ENCODE measurements around the gene NMNAT3. TPM values are rescaled to one million over a fixed set of nuclear protein-coding genes. Genes with fewer than 3 reads are reported as not detected.

Gene NMNAT3
- total RNA-seq, 2 donors from 2014 or later = 4.3 to 4.9 TPM

DNA sequence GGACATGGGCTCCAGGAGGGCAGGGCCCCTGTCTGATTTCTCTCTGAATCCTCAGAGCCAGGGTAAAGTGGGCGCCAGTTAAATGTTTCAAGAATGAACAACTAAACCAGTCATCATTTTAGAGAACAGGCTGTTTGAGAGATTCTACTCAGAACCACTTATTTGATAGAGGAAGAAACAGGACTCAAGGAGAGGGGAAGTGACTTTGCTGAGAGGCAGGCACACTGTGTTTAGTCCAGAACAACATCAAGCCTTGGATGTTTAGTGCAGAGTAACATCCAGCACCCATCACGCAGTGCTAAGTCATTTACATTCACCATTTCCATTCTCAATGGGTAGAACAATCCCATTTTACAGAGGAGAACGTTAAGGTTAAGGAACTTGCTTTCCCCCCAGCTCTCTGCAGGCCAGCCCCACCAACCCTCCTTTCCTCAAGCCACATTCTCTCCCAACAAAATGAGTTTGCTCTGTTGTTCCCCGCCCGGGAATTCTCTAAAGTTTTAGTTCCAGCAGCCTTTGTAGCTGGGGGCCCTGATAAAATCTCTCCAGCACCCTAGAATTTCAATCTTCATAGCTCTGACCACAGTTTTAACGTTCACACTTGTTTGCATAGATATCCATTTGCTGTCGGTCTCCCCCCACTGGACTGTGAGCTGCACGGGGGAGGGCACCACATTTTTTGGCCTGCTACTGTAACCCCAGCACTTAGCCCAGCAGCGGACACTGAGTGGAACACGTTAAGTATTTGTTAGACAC is 962 bp downstream of the NMNAT3 start:
- intact Hi-C loops (cut with DNase I) = no loop called here
- no peak for DNase-seq (ENCODE audit: low spot score)

DNA sequence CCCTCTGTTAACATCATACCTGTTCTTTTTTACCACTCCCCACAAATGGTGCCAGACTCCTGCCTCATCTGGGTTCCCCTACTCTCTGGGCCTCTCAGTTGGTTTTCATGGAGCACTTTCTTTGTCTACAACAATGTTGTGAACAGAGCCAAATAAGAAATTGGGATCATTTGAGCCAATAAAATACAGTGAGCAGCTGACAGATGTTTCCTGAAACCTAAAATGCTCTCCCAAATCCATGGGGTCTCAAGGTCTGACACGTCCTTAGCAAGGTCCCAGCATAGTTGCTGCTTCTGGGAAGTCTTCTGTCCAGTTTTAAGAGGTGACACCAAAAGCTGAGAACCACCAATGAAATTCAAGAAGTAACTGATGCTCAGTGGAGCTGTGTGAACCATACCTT is 1.7 kb downstream of the NMNAT3 start:
- intact Hi-C loops (cut with DNase I) = no loop called here
- DNase-seq (ENCODE audit: low spot score) = no peak

DNA sequence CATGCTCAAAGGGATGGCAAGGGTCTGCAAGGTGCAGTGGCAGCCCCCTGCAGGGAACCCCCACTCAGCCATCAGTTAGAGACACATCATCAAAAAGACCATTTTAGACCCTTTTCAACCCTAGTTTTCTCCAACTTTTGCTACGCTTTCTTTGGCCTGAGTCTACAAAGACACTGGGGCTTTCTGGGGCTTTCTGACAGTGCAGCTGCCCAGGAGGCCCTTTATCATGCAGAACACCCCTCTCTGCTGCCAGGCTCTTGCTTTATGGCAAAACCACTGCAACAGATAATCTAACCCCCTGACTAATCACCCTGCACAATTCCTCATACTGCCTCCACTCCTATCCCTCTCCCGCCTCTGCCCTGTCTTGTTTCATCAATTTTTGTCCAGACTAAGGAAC is 2.4 kb downstream of the NMNAT3 start:
- DNase-seq (ENCODE audit: low spot score) = no peak
- intact Hi-C loops (cut with DNase I) = no loop called here

DNA sequence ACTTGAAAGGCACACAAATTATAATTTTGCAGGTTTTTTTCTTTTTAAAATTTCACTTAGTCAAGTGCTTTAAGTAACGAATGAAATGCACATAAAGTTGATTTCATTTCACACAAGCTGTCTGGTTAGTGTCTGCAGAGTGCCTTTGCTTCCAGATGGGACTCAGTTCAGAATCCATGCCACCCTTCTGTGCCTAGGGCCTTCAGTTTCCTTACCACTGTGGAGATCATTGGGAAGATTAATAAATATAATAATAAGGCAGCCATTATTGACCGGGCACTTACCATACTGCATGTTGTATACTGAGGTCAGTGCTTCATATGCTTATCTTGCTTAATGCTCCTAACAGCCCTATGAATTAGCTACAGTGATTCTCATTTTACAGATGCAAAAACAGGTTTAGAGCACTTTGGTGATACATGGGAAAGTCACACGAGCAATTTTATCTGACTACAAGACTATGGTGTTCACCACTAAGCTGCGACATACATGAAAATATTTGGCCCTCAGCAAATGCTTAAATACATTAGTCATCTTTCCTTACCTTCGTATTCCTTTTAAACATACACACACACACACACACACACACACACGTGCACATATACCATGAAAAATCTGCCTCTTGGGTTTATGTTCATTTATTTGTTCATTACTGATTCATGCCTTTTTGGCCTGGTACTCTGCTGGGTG is 3.1 kb downstream of the NMNAT3 start:
- intact Hi-C loops (cut with DNase I) = no loop called here
- DNase-seq (ENCODE audit: low spot score) = no peak

DNA sequence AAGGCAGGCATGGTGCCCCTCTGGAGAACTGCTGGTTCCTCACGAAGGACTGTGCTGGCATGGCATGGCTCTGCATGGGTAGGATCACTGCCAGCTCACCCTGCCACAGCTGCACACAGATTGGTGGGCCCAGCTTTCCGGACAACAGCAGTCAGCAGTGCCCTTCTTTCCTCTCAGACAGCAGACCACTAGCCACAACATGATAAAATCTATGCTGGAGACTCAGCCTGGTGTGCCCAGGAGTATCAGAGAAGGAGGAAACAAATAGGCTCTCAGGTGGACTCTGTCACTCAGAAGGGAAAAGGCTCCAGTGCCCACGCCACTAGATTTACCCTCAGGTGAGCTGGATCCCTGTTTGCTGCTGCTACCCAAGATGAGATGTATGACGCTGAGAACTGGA is 4.9 kb downstream of the NMNAT3 start:
- no peak for DNase-seq (ENCODE audit: low spot score)
- intact Hi-C loops (cut with DNase I) = no loop called here

DNA sequence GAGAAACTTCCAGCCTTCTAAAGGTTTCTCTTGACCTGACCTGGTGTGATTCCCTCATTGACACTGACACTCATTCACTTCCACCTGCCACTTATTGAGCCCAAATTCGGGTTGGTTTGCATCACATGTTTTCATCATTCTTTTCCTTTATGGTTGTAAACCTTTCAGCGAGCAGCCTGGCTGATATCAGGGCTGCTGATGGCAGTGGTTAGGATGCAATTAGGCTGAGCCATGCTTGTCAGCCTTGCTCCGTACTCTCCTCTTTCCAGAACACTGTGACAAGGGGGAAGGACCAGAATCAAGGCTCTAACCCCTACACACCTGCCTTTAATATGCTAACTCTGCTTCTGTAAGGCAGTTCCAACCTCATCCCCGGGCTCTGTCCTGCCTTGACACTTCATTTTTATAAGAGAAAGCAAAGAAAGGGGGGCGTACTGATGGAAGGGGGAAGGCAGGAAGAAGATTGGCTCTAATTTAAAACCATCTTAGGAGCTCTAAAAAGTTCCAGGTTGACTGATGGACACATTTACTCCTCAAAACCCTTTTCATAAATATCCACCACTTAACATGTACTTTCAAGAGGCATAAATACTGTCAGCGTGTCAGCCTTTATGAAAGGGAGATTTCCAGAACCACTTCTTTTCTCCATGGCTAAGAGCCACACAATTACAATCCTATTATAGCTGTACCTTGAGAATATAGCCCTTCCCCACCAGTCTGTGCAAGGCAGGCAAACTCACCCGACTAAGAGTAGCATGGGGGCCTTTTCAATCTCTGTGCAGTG is 5.7 kb downstream of the NMNAT3 start:
- intact Hi-C loops (cut with DNase I) = no loop called here
- DNase-seq (ENCODE audit: low spot score) = no peak

DNA sequence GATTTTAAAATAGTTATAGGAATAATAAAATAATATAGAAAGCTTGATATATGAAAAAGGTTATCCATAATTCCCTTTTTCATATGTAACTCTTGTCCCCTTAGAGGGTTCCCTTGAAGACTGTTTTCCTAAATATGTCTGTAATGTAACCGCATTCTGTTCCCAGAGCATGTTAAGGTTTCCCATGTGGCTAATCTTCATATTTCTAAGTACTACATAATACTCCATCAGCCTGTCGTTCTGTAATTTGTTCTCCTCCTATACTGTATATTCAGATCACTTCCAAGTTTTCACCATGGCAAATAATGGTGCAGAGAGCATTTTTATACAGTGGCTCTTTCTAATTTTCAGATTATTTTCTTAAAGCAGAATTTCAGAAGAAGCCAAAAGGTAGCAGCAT is 6.7 kb downstream of the NMNAT3 start:
- DNase-seq (ENCODE audit: low spot score) = no peak
- intact Hi-C loops (cut with DNase I) = no loop called here

DNA sequence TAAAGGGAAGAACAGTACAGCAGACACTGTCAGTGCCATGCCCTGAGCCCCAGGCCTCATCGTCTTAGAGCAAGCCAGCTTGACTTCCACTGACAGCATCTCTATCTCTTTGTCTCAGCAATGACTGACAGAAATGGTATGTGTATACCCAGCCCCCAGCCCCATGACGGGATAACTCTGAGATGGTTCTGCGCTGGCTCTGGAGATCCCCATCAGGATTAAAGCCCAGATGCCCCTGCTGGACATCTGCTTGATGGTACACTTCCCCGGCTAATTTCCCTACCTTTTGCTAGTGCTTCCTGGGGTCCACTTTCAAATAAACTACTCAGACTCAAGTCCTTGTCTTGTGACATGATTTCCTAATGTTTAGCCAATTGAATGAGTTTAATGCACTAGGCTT is 7.6 kb downstream of the NMNAT3 start:
- DNase-seq (ENCODE audit: low spot score) = no peak
- intact Hi-C loops (cut with DNase I) = no loop called here

DNA sequence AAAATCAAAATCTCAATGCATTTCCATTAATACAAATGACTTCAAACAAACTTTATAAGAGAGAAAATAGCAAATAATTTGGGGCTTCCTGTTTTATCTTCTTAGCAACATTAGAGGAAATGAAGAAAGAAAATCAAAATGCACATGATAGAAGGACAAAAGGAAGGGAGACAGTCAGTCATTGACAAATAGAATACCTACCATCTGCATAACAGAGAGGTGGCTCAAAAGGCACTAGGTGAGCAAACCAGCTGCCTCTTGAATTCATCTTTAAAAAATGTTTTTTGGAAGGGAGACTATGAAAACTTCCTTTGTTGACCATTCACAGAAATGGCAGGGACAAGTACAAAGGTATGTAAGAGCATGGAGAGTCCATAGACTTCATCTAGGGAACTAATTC is 9.4 kb downstream of the NMNAT3 start:
- intact Hi-C loops (cut with DNase I) = no loop called here
- no peak for DNase-seq (ENCODE audit: low spot score)

DNA sequence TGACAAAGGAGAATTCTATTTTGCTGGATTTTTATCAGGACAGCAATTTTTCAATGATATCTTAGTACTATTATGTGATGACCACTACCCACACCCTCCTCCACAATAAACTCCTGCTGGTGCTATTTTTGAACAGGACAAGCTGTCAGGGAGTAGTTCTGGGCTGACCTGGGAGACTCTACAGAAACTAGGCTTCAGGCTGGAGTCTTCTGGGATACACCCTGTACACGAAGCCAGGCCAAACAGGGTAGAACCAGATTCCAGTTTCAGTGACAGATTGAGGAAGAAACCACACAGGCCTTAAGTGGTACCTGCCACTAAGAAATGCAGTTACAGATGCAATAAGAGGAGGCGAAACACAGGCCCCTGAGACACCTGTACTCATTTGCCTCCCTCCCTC is 12.8 kb downstream of the NMNAT3 start:
- intact Hi-C loops (cut with DNase I) = no loop called here
- no peak for DNase-seq (ENCODE audit: low spot score)

DNA sequence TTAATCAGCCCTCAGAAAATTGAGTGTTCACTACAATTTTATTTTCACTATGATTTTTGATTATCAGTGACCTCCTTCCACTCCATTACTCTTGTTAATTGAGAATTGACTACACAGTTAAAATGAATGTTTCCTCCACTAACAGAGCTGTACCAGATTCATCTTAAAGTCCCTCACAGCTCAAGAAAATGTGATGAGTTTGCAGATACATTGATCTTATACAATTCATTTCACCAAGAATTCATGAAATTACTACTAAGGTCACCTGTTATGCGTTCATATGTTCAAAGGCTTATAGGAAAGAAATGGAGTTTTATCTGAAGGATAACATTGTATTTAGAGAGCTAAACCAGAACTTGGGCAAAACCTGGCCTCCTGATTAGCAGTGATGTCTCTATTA is 17.5 kb downstream of the NMNAT3 start:
- intact Hi-C loops (cut with DNase I) = no loop called here
- no peak for DNase-seq (ENCODE audit: low spot score)

DNA sequence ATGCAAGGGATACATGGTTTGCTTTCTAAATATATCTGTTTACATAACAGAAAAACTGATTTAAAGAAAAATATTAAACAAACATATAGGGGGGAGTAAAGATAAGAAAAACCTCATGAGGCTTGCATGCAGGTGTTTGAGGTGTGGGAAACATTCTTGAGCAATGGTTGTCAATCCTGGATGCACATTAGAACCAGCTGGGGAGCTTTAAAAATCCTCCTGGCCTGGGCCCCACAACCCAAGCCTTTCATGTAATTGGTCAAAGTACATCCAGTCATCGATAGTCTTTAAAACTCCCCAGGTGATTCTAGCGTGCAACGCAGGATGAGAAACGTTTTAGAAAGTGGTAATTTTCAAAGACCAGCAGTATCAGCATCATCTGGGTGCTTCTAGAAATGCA is 18.3 kb downstream of the NMNAT3 start:
- intact Hi-C loops (cut with DNase I) = no loop called here
- DNase-seq (ENCODE audit: low spot score) = no peak

DNA sequence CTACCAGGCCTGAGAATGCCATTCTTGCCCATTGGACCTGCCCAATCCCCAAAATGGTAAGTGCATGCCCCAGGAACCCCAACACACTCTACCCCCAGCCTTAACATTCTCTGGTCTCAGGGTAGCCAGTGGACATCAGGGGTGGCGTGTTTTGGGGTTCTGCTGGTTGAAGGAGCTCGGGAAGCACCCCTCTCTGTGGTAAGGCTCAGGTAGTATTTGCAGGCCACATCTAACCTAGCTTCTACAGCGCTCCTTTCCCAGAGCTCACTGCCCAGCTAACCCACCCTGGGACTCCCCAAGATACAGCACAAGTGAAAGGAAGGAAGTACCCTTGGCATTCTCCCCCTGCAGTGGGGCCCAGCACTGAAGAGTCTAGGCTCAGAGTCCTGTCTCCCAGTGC is 19.8 kb downstream of the NMNAT3 start:
- DNase-seq (ENCODE audit: low spot score) = no peak
- intact Hi-C loops (cut with DNase I) = no loop called here

DNA sequence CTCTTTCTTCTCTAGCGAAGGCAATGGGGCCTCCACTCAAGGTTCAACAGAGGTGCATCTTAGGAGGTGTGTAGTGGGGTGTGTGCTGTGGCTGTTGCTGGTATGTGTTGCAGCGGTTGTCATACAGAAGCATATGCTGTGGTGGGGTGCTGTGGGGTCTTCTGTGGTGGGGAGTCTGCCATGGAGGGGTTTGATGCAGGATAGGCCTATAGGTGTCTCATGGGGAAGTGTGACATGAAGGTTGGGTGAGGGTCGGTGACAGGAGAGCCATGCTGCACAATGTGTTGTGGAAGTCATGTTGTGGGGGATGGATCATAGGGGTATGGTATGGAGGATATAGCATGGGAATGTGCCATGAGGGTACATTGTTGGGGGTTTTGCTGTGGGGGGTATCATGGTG is 20.3 kb downstream of the NMNAT3 start:
- no peak for DNase-seq (ENCODE audit: low spot score)
- intact Hi-C loops (cut with DNase I) = no loop called here

DNA sequence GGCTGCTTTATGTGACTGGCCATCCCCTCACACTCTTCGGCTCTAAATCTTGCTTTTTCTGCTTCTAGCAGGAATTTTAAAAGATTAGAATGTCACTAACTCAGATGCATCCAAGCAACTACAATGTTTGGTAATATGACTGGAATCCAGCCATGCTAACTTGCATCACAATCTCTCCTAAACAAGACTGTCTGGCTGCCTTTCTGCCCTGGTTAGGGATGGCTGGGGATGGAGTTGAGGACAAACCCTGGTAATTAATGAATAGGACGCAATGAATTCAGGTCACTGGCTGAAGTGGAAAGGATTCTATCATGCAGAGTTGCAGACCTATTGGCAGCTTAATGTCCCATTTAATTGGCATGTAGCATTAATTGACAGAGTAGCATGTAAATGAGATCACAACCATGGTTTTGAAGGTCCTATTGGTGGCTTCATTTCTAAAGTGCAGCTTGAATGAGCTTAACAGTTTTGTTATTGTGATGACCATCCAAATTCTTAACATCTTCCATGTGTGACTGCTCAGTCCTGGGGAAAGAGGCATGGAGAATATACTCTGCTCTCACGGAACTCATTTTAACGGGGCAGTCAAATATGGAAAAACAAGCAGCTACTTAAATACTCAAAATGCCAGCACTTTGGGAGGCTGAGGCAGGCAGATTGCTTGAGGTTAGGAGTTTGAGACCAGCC is 21.7 kb downstream of the NMNAT3 start:
- intact Hi-C loops (cut with DNase I) = no loop called here
- no peak for DNase-seq (ENCODE audit: low spot score)

DNA sequence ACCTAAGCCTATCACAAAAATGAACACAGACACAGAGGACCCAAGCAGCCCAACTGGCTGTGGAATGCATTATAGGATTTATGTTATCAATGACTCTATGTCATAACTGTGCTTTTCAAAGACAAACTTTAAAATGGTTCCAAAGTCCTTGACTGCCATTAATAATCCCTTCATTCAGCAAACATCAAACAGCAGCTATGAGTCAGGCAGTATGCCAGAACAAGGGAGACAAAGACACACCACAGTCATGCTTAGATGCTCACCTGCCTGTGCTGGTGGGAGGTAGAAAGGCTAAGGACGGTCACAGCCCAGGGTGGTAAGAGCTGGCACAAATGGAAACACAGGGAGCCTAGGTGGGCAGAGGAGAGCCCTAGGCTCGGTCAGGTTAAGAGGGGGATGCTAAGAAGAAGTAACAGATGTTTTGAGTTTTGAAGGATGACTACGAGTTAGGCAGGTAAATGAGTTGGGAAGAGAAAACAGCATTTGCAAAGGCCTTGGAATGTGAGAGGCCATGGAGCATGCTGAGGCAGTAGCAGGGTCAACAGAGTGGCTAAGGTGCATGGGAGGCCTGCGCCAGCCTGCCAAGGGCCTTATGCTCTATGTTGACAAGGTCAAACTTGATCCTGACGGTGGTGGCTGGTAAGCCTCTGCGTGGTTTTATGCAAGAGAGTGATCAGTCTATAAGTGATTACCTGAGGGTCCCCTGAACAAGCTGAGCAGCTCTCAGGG is 23.0 kb downstream of the NMNAT3 start:
- intact Hi-C loops (cut with DNase I) = no loop called here
- no peak for DNase-seq (ENCODE audit: low spot score)

DNA sequence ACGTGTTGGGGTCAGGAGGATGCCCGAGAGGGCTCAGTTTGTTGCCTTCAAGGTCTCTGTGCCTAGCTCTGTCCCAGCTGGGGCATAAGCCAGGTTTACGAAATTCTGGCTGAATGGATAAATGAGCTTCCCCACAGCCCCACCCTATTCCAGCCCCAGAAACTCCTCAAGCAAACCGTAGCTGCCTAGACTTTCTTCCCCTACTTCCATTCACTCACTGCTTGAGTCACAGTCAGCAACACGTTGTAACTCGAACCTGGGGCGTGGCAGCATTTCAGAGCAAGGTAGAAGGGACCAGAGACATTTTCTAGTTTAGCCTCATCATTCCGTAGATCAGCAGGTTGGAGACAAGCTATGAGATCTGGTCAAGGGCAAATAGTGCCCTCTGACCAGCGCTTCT is 24.2 kb downstream of the NMNAT3 start:
- DNase-seq (ENCODE audit: low spot score) = no peak
- intact Hi-C loops (cut with DNase I) = no loop called here

DNA sequence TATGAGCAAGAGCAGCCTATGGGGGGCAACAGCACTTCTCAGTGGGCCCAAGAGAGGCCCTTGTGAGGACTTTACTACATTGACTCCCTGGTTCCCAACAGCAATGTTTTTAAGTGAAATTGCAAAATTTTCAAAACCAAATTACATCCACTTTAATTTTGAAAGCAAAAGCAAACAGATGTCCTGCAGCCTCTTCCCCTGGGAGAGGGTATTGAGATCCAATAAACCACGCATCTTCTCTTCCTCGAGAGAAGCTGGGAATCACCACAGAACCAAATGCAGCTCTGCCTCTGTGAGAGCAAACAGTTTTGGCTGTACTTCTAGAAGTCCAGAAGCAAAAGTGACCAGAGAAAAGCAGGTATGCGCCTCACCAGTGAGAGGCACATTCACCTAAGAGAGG is 25.2 kb downstream of the NMNAT3 start:
- no peak for DNase-seq (ENCODE audit: low spot score)
- intact Hi-C loops (cut with DNase I) = no loop called here

DNA sequence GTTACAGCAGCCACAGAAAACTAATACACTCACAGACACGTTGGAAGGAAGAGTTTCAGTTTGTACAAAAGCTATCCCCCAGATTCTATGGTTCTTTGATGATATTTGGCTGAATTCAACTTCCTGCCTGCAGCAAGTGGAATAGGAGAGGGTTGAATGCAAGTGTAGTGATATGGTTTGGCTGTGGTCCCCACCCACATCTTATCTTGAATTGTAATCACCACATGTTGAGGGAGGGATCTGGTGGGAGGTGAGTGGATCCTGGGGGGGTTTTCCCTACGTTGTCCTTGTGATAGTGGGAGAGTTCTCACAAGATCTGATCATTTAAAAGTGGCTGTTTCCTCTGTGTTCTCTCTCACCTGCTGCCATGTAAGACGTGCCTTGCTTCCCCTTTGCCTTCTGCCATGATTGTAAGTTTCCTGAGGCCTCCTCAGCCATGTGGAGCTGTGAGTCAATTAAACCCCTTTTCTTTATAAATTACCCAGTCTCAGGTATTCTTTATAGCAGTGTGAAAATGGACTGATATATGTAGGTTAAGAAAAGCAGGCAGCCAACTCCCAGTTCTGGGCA is 29.8 kb downstream of the NMNAT3 start:
- intact Hi-C loops (cut with DNase I) = no loop called here
- DNase-seq (ENCODE audit: low spot score) = no peak
